HG03575 (cell line): ENCODE results near the gene EPHB2.
"Not testable (repeated sequence)": the region's sequence is repeated elsewhere in the genome, so short reads cannot be mapped to it uniquely, and the experiment has no call there.

Experiments used
- ATAC-seq: cut with Tn5 transposase; IDR thresholded peaks from one replicate; pipeline ENCODE4 v1.9.1; 2021; ENCODE audit not compliant: unreplicated experiment, insufficient number of reproducible peaks, low FRiP score; ENCODE audit errors: extremely low read depth

Gene EPHB2

DNA sequence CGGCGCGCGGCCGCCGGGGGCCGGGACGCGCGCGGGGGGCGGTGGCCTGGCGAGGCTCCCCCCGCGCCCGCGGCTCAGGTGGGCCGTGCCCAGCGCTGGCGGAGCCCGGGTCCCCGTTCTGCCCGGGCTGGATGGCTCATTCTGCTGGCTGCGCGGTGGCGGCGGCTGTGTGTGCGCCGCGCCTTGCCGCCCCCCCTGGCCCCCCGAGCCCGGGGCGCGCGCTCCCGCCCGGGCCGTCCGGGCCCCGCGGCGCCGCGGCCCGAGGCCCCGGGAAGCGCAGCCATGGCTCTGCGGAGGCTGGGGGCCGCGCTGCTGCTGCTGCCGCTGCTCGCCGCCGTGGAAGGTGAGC lies at the start of gene EPHB2:
Gene EPHB2 (plus strand): TSS at position 139 of the 349 bp plus-strand sequence. CDS start 144 bp downstream, at position 283.
- ATAC-seq = no peak

GRCh38 chr1:22661880-22662279 lies 48.8 kb upstream of the EPHB2 start:
- no peak for ATAC-seq

DNA sequence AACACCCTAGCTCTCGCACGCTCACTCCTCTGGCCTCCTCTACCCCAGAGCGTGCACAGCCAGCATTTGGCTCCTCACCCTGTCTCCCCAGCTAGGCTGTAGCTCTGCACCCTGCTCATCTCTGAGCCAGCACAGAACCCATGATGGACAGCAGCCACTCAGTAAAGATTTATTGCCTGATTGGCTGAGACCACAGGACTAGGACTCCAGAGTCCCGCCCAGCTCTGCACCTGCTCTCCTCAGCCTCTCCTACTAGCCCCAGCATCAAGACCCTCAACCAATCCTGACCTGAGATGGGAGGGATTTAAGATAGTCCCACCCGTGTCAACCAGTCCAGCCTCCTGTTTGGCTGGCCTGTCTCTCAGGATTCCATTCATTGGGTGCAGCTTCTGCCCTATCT lies 48.3 kb upstream of the EPHB2 start:
- ATAC-seq = no peak

DNA sequence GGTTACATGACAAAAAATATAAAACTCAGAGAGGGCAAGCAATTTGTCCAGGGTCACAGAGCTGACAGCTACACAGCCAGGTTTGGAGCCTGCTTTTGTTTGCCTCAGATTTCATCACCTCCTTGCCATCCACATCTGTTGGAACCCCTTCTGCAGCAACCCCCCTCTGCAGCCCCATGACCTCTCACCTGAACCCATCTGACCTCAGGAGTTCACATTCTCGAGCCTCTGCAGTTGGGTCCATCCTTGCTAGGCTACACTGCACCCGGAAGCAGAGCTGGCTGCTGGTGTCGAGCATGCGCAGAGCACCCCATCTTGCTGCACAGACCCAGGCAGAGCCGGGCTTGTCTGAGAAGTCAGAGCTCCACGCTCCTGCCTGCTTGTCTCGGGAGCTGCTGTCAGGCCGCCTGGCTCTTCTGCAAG lies 47.6 kb upstream of the EPHB2 start:
- ATAC-seq = no peak

DNA sequence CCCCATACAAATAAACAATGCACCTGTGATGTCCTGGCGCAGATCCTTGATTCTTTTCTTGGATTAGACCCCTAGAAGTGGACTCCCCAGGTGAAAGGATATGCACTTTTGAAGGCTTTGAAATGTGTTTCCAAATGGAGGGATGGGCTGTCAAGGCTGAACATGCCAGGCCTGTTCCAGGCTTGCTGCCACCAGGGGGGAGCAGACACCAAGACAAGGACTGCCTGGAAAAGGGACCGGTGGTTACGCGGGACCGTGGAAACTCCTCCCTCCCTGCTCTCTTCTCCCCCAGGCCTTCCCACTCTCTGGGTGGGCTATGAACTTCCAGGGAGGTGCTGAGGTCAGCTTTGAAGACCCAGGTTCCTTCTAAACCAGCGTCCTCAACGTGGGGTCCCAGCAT lies 44.9 kb upstream of the EPHB2 start:
- no peak for ATAC-seq

DNA sequence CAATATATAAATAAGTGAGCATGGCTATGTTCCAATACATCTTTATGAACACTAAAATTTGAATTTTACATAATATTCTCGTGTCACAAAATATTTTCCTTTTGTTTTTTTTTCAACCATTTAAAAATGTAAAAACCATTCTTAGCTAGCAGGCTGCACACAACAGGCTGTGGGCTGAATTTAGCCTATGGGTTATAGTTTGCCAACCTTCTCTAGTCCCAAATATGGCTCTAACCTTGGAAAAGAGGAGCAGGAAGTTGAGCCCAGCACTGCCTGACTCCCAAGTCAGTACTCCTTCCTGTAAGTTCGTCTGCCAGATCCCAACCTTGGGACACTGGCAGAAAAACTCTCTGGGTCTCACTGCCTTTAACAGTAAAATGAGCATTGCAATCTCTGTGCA lies 44.2 kb upstream of the EPHB2 start:
- ATAC-seq = no peak

- not testable (repeated sequence) for ATAC-seq
These were observed 41.8 kb upstream of the EPHB2 start for GRCh38 chr1:22668840-22669239.

DNA sequence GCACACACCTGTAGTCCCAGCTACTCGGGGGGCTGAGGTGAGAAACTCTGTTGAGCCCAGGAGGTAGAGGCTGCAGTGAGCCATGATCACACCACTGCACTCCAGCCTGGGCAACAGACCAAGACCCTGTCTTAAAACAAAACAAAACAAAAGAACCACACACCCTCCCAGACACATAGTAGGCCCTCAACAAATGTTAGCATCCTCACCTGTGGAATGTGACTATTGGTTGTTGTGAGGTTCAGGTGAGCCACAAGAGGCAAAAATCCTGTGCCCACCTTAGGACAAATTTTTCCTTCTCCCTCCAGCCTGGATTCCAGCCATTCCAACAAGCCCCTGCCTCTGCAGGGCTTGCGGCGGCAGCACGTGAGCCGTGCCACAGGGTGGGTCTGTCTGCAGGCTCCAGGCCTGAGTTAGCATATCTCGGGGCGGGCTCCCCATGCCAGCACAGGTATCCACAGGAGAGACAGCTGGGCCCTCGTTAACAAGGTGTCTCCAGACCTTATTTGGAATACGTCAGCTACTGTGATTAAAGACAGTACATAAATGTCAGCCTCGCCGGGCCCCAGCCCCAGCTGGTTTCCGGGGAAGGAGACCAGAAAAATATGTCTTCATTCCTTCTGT lies 40.2 kb upstream of the EPHB2 start:
- no peak for ATAC-seq

- no peak for ATAC-seq
These were observed 38.6 kb upstream of the EPHB2 start for GRCh38 chr1:22671999-22672398.

DNA sequence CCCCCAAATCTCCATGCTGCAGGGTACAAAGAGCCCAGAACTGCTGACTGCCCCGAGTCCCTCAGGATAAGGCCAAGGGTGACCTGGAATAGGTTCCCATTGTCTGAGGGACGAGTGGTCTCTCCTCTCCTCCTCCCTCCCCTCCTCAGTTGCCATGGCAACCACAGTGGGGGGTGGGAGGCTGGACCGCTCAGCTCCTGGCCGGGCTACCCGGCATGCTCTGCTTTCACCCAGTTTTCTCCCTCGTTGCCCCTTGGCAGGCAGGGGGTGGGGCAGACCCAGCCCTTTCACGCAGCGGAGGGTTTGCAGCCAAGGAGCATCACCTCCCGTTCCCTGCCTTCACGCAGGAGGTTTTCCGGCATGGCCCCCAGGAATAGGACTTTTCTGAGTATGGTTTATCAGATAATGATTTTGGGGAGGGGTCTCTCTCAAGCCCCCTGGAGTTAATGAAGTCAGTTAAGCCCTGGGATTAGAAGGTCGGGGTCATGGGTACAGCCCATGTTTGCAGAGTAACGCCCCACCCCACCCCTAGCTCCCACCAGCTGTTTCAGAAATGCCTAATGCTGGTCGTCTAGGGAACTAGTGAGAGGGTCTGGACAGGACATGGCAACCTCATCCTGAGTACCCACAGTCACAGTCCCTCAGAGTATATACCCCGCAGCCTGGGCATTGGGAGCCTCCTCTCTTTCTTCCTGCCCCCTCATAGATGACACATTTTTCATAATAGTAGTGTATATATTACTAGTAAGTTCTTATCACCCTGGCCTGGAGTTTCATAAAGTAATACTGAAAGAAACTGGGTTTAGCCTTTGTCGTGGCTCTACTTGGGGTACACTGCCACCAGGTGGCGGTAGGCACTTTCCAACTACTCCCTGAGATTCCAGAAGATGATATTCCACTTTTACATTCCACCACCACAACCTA lies 36.9 kb upstream of the EPHB2 start:
- no peak for ATAC-seq

- no peak for ATAC-seq
These were observed 36.3 kb upstream of the EPHB2 start for GRCh38 chr1:22674410-22674749.

GRCh38 chr1:22676151-22676550 lies 34.5 kb upstream of the EPHB2 start:
- not testable (repeated sequence) for ATAC-seq

- ATAC-seq = no peak
These were observed 33.6 kb upstream of the EPHB2 start for GRCh38 chr1:22676916-22677583.

DNA sequence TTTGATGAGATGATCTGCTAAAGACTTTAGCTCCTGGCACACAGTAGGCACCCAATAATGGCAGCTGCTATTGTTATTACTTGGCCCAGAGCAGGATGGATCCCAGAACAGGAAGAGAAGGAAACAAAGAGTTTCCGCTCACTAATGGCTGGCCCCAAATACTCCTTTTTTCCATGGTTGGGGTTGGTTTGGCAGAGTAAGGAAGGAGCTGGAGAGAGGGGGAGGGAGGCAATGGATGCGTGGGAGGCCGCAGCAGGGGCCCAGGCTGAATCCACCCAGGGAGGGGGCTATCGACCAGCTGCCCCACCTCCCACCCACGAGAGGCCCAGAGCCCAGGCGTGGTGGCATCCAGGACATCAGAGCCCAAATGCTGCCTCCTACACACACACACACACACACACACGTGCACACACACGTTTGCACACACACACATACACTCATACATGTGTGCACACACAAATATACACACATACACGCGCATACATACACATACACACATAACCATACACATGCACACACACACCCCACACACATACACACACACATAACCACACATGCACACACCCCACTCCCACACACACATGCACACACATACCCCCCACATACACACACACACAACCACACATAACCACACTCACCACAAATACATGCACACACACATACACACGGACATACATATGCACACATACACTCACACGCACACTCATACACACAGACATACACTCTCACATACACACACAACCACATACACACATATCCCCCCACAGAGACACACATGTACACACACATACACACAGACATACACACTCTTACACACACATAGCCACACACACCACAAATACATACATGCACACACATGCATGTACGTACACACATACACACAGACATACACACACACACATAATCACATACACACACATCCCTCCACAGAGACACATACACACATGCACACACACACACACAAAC lies 32.4 kb upstream of the EPHB2 start:
- no peak for ATAC-seq

DNA sequence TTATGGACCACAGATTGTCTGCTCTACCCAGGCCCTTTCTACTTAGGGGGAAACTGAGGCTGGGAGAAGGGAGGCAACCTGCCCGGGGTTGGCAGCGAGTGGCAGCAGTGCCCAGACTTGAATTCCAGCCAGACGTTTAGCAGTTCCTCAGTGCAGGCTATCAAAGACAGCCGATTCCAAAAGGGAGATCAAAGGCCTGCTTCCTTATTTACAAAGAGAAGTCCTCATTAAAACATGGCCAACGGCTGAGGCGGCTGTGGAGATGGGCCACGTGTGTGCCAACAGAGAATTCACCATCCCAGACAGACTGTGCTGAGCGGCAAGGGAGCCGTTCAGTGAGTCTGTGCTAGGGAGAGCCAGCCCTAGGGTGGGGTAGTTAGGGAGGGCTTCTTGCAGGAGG lies 29.9 kb upstream of the EPHB2 start:
- ATAC-seq = no peak

DNA sequence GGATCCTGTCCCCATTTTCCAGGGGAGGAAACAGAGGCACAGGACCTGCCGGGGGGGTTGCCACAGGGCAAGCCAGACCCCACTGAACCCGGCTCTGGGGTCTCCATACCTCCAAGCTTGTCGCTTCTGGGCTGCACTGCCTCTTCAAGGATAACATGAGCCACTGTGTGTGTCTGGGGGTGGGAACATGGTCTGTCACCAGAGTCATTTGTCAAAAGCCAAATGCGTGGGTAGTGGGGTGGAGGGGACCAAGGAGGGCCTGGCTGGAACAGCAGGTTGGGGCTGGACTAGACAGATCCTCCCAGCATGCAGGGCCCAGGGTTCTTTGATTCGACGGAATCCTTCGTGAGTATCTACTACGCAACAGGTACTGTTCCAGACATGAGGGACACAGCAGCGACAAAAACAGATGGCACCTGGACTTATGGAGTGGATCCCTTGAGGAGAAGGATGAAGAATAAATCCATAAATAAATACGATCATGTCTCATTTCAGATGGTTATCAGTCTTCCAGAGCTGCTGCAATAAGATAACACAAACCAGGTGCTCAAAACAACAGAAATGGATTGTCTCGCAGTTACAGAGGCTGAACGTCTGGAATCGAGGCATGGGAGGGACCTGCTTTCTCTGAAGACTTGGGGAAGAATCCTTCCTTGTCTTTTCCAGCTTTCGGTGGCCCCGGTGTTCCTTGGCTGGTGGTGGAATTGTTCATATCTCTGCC lies 28.9 kb upstream of the EPHB2 start:
- no peak for ATAC-seq

DNA sequence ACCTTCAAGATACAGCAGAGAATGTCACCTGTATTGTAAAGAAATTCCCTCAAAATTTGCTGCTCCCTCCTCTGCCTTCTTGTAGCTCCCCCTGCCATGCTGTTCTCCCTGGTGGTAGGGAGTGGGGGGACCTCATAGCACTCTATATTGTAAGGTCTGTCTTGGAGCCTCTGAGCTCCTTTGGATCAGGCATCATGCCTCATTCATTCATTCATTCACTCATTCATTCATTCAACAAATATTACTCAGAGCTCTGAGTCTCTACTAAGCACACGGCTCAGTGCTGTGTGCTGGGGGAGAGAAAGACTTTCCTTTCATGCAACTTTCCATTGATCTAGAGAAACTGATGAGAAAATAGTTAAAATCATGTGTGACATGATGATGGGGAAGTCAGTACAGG lies 27.1 kb upstream of the EPHB2 start:
- ATAC-seq = no peak

- ATAC-seq = no peak
These were observed 25.0 kb upstream of the EPHB2 start for GRCh38 chr1:22685591-22686059.
